GM19395 (cell line): ENCODE measurements around the gene PTPRG.

Experiments
- ATAC-seq: cut with Tn5 transposase; IDR thresholded peaks from one replicate; pipeline ENCODE4 v1.9.1; 2021; ENCODE audit warnings: mild to moderate bottlenecking, moderate library complexity; ENCODE audit not compliant: unreplicated experiment

PTPRG gene

GRCh38 chr3:61978460-61979419 lies 417.4 kb downstream of the PTPRG start:
- ATAC-seq, result no peak

- ATAC-seq, result no peak
Observed at GRCh38 chr3:61979638-61980037, 418.3 kb downstream of the PTPRG start.

- ATAC-seq, result no peak
Observed at GRCh38 chr3:61980041-61980440, 418.7 kb downstream of the PTPRG start.

- ATAC-seq, result no peak
Observed at GRCh38 chr3:61981060-61981459, 419.7 kb downstream of the PTPRG start.

GRCh38 chr3:61983479-61983878 lies 422.1 kb downstream of the PTPRG start:
- ATAC-seq, result no peak

- ATAC-seq, result no peak
Observed at GRCh38 chr3:61985020-61985419, 423.6 kb downstream of the PTPRG start.

GRCh38 chr3:61986473-61986872 lies 425.1 kb downstream of the PTPRG start:
- no peak for ATAC-seq

- ATAC-seq, result no peak
Observed at GRCh38 chr3:61989681-61990080, 428.3 kb downstream of the PTPRG start.

GRCh38 chr3:61990327-61991027 lies 429.1 kb downstream of the PTPRG start:
- no peak for ATAC-seq

GRCh38 chr3:61991706-61992105 lies 430.3 kb downstream of the PTPRG start:
- no peak for ATAC-seq

GRCh38 chr3:61996366-61996765 lies 435.0 kb downstream of the PTPRG start:
- no peak for ATAC-seq

GRCh38 chr3:61997101-61997500 lies 435.7 kb downstream of the PTPRG start:
- no peak for ATAC-seq

- no peak for ATAC-seq
Observed at GRCh38 chr3:62003835-62004234, 442.5 kb downstream of the PTPRG start.

GRCh38 chr3:62007036-62007435 lies 445.7 kb downstream of the PTPRG start:
- ATAC-seq, result no peak

GRCh38 chr3:62010989-62011388 lies 449.6 kb downstream of the PTPRG start:
- no peak for ATAC-seq

GRCh38 chr3:62011666-62012065 lies 450.3 kb downstream of the PTPRG start:
- ATAC-seq, result no peak

- no peak for ATAC-seq
Observed at GRCh38 chr3:62013951-62014350, 452.6 kb downstream of the PTPRG start.

- ATAC-seq, result no peak
Observed at GRCh38 chr3:62015111-62015510, 453.7 kb downstream of the PTPRG start.

GRCh38 chr3:62019906-62020305 lies 458.5 kb downstream of the PTPRG start:
- ATAC-seq, result no peak

GRCh38 chr3:62020706-62021105 lies 459.3 kb downstream of the PTPRG start:
- no peak for ATAC-seq

GRCh38 chr3:62022312-62022711 lies 460.9 kb downstream of the PTPRG start:
- ATAC-seq, result no peak

GRCh38 chr3:62024882-62025281 lies 463.5 kb downstream of the PTPRG start:
- ATAC-seq, result no peak
